Liver (tissue), 9 donors: ENCODE measurements around the gene UCN2. TPM values are rescaled to one million over a fixed set of nuclear protein-coding genes. Genes with fewer than 3 reads are reported as not detected.
A peak's percentile ranks its signal among the peaks of the same experiment; 100 is the strongest.

Experiments
- DNase-seq: peaks from one replicate; pipeline ENCODE4 v3.0.0-alpha.2; 2017; ENCODE audit warnings: low spot score
- H3K27ac ChIP-seq, 2 donors: one replicate each; pipeline ENCODE4 v1.7.0; 2013; ENCODE audit warnings: inconsistent platforms in 2 of 2, low read length in 2 of 2, control low read depth in 1 of 2, low read depth in 1 of 2, mild to moderate bottlenecking in 1 of 2
- H3K27me3 ChIP-seq, 4 donors: one replicate each; pipeline versions ENCODE4 v1.6.1 to v1.7.0; 2013; ENCODE audit warnings: low read length in 3 of 4, inconsistent platforms in 1 of 4, mild to moderate bottlenecking in 1 of 4, moderate library complexity in 1 of 4; ENCODE audit not compliant: control insufficient read depth in 4 of 4, insufficient read depth in 4 of 4
- H3K36me3 ChIP-seq, 4 donors: one replicate each; pipeline versions ENCODE4 v1.6.1 to v1.7.0; 2013; ENCODE audit warnings: low read length in 3 of 4, mild to moderate bottlenecking in 3 of 4, low read depth in 1 of 4, moderate library complexity in 1 of 4; ENCODE audit not compliant: control insufficient read depth in 4 of 4, insufficient read depth in 3 of 4
- H3K4me1 ChIP-seq, 4 donors: one replicate each; pipeline versions ENCODE4 v1.6.1 to v1.7.0; 2013; ENCODE audit warnings: low read length in 3 of 4, mild to moderate bottlenecking in 3 of 4, moderate library complexity in 1 of 4; ENCODE audit not compliant: control insufficient read depth in 4 of 4, insufficient read depth in 4 of 4
- H3K4me3 ChIP-seq, 3 donors: one replicate each; pipeline versions ENCODE4 v1.6.1 to v1.7.0; 2013; ENCODE audit warnings: low read length in 3 of 3, control low read depth in 1 of 3, low read depth in 1 of 3, mild to moderate bottlenecking in 1 of 3
- H3K9ac ChIP-seq, 2 donors: one replicate each; pipeline ENCODE4 v1.7.0; 2013; ENCODE audit warnings: low read length in 2 of 2, mild to moderate bottlenecking in 2 of 2, moderate library complexity in 2 of 2, control low read depth in 1 of 2, low read depth in 1 of 2
- H3K9me3 ChIP-seq, 4 donors: one replicate each; pipeline versions ENCODE4 v1.6.1 to v1.7.0; 2013; ENCODE audit warnings: low read length in 3 of 4; ENCODE audit not compliant: control insufficient read depth in 4 of 4
- ATF3 ChIP-seq: IDR thresholded peaks from 2 replicates; pipeline ENCODE4 v1.6.1; 2016; ENCODE audit warnings: antibody characterized with exemption
- CTCF ChIP-seq: fragments of 150-350 bp; IDR thresholded peaks from 2 replicates; pipeline ENCODE4 v1.5.1; 2017; ENCODE audit warnings: improper control_type of control experiment, low read depth, low read length; ENCODE audit not compliant: missing input control
- EGR1 ChIP-seq, 2 donors: IDR thresholded peaks; 2 replicates each; pipeline ENCODE4 v1.6.1; 2016 to 2018; ENCODE audit warnings: antibody characterized with exemption in 2 of 2, low read depth in 2 of 2
- FOXA1 ChIP-seq: IDR thresholded peaks from 2 replicates; pipeline ENCODE4 v1.6.1; 2016; ENCODE audit warnings: antibody characterized with exemption
- FOXA2 ChIP-seq: IDR thresholded peaks from 2 replicates; pipeline ENCODE4 v1.6.1; 2016; ENCODE audit warnings: antibody characterized with exemption
- GABPA ChIP-seq, 2 donors: IDR thresholded peaks in 1 of 2; conservative IDR thresholded peaks in 1 of 2; 2 replicates each; pipeline ENCODE4 v1.6.1; 2016; ENCODE audit warnings: antibody characterized with exemption in 2 of 2, mild to moderate bottlenecking in 1 of 2, moderate library complexity in 1 of 2
- HNF4A ChIP-seq, 2 donors: conservative IDR thresholded peaks; 2 replicates each; pipeline ENCODE4 v1.6.1; 2016; ENCODE audit warnings: antibody characterized with exemption in 2 of 2, mild to moderate bottlenecking in 2 of 2
- HNF4G ChIP-seq: IDR thresholded peaks from 2 replicates; pipeline ENCODE4 v1.6.1; 2016; ENCODE audit warnings: antibody characterized with exemption
- JUND ChIP-seq, 2 donors: IDR thresholded peaks; 2 replicates each; pipeline ENCODE4 v1.6.1; 2016; ENCODE audit warnings: antibody characterized with exemption in 2 of 2
- MAX ChIP-seq: IDR thresholded peaks from 2 replicates; pipeline ENCODE4 v1.6.1; 2016; ENCODE audit warnings: antibody characterized with exemption
- NR2F2 ChIP-seq: IDR thresholded peaks from 2 replicates; pipeline ENCODE4 v1.6.1; 2016; ENCODE audit warnings: antibody characterized with exemption
- RAD21 ChIP-seq, 2 donors: IDR thresholded peaks; 2 replicates each; pipeline ENCODE4 v1.6.1; 2016; ENCODE audit warnings: antibody characterized with exemption in 2 of 2, mild to moderate bottlenecking in 2 of 2
- REST ChIP-seq: IDR thresholded peaks from 2 replicates; pipeline ENCODE4 v1.6.1; 2016; ENCODE audit warnings: antibody characterized with exemption, mild to moderate bottlenecking
- RXRA ChIP-seq, 2 donors: IDR thresholded peaks; 2 replicates each; pipeline ENCODE4 v1.6.1; 2017 to 2018; ENCODE audit warnings: antibody characterized with exemption in 2 of 2, mild to moderate bottlenecking in 1 of 2
- SP1 ChIP-seq: IDR thresholded peaks from 2 replicates; pipeline ENCODE4 v1.6.1; 2018; ENCODE audit warnings: antibody characterized with exemption, mild to moderate bottlenecking
- TAF1 ChIP-seq: conservative IDR thresholded peaks from 2 replicates; pipeline ENCODE4 v1.6.1; 2016; ENCODE audit warnings: antibody characterized with exemption, mild to moderate bottlenecking
- YY1 ChIP-seq: IDR thresholded peaks from 2 replicates; pipeline ENCODE4 v1.6.1; 2016; ENCODE audit warnings: antibody characterized with exemption, mild to moderate bottlenecking
- ZBTB33 ChIP-seq: IDR thresholded peaks from 2 replicates; pipeline ENCODE4 v1.6.1; 2016; ENCODE audit warnings: antibody characterized with exemption
- WGBS: extraction: QIAGEN DNeasy Blood & Tissue Kit; methylation state at CpG from one replicate; pipeline ENCODE4 v1.1.7; 2013; 5-methylcytosine and 5-hydroxymethylcytosine counted together
- polyA plus RNA-seq, 2 donors: library from polyadenylated mRNA; stranded (reverse) in 1 of 2; unstranded in 1 of 2; fragments of 200-250 nt in 1 of 2; fragments of >200 nt in 1 of 2; fragmentation: Nextera tagmentation in 1 of 2; extraction: Ambion mirVana in 1 of 2; gene quantifications; one replicate each; pipeline versions ENCODE4 v1.2.1 to v1.2.3, GENCODE V29; 2013 to 2015
- total RNA-seq, 2 donors: library from RNA; depleted of rRNA; stranded (reverse); fragments of >200 nt; gene quantifications; one replicate each; pipeline ENCODE4 v1.2.3, GENCODE V29; 2014
- donor health status: healthy.
- donor health status: healthy.
- donor health status: healthy.
- donor health status: healthy.
- donor health status: healthy.

UCN2 gene
- total and polyA plus RNA-seq, 4 donors: 0.08 TPM; not detected in 3

- H3K4me1 ChIP-seq: peaks cover 0 to 16% (median 13%) of the 10 kb centered on the region in 4 donors
- no peaks in the 10 kb centered on the region for H3K36me3 ChIP-seq
- TF ChIP-seq GABPA (IDR thresholded peaks at IDR 0.05 in 1 of 2, conservative IDR thresholded peaks at IDR 0.05 in 1 of 2) (no peak), JUND (IDR thresholded peaks at IDR 0.05) (no peak), SP1 (no peak), ZBTB33 (no peak), YY1 (no peak), ATF3 (no peak), RAD21 (IDR thresholded peaks at IDR 0.05) (no peak), RXRA (IDR thresholded peaks at IDR 0.05) (no peak), MAX (no peak), TAF1 (no peak), FOXA1 (no peak), EGR1 (IDR thresholded peaks at IDR 0.05; ENCODE audit: low read depth in 2 of 2) (no peak), FOXA2 (no peak)
- H3K9ac ChIP-seq: no peak overlapping the region
- H3K27me3 ChIP-seq: no peaks in the 10 kb centered on the region
- WGBS: 71% methylated on average over 1 of the region's 1 CpG
- H3K9me3 ChIP-seq: peaks cover 1 to 3% (median 3%) of the 10 kb centered on the region in 4 donors
- H3K4me3 ChIP-seq: no peak overlapping the region
- no peak for DNase-seq
- no peak overlapping the region for H3K27ac ChIP-seq
Observed at GRCh38 chr3:48612309-48612708, 48.7 kb upstream of the UCN2 start.

- no peak for TF ChIP-seq NR2F2
- TF ChIP-seq MAX: no peak
- no peak for TF ChIP-seq JUND (IDR thresholded peaks at IDR 0.05)
- no peak for TF ChIP-seq FOXA1
- no peak for TF ChIP-seq ATF3
- TF ChIP-seq RXRA (IDR thresholded peaks at IDR 0.05): peak in 1 of 2 donors; percentile 19
- no peak for TF ChIP-seq HNF4G
- TF ChIP-seq HNF4A (conservative IDR thresholded peaks at IDR 0.05): no peak
- TF ChIP-seq ZBTB33: no peak
- TF ChIP-seq EGR1 (IDR thresholded peaks at IDR 0.05; ENCODE audit: low read depth in 2 of 2): no peak
- peak; percentile 81 for TF ChIP-seq CTCF
- TF ChIP-seq YY1: peak; percentile 99
- TF ChIP-seq RAD21 (IDR thresholded peaks at IDR 0.05): peak; percentile 52 to 76
- TF ChIP-seq REST: peak; percentile 90
- H3K27ac ChIP-seq: peak within 1 kb of the TSS; percentile 82 to 94
- no peaks in the 10 kb centered on the region for H3K27me3 ChIP-seq
- H3K9me3 ChIP-seq: no peaks in the 10 kb centered on the region
- DNase-seq: peak; percentile 91
- peak within 1 kb of the TSS; percentile 89 to 93 for H3K9ac ChIP-seq
- H3K4me1 ChIP-seq: peaks cover 0 to 16% (median 13%) of the 10 kb centered on the region in 4 donors
- WGBS: 2% methylated on average over 86 of the region's 86 CpGs
- H3K4me3 ChIP-seq: peak within 1 kb of the TSS; percentile 89 to 93 (median 90)
- peaks cover 3 to 16% (median 13%) of the 10 kb centered on the region in 4 donors for H3K36me3 ChIP-seq
Observed at GRCh38 chr3:48609088-48610005, 45.8 kb upstream of the UCN2 start, which contains the start of gene UQCRC1. Gene UQCRC1 (minus strand): TSS chr3:48609646. CDS start chr3:48609620, 26 bp downstream.
